K562 (cell line): Measurements from ENCODE around the gene BCAS1. TPM values are rescaled to one million over a fixed set of nuclear protein-coding genes. Genes with fewer than 3 reads are reported as not detected.

Source experiments
- CC2D1A ChIP-seq: fragments of 450-650 bp; IDR thresholded peaks from 2 replicates; pipeline ENCODE4 v1.6.1; 2017; ENCODE audit warnings: mild to moderate bottlenecking
- CCAR2 ChIP-seq: fragments of 200-400 bp; formaldehyde crosslinking; IDR thresholded peaks from 2 replicates; pipeline ENCODE4 v1.6.1; 2017; ENCODE audit warnings: mild to moderate bottlenecking, low read depth, low read length
- CXXC5 ChIP-seq: fragments of 250-450 bp; sonication (Bioruptor Pico); IDR thresholded peaks from 2 replicates; pipeline ENCODE4 v1.8.0; 2022; ENCODE audit warnings: inconsistent platforms, mild to moderate bottlenecking, moderate library complexity
- ELF2 ChIP-seq: fragments of 250-450 bp; sonication (Bioruptor Pico); IDR thresholded peaks from 2 replicates; pipeline ENCODE4 v1.5.0; 2021; ENCODE audit warnings: mild to moderate bottlenecking
- MBD2 ChIP-seq: sonication (generic); IDR thresholded peaks from 2 replicates; pipeline ENCODE4 v1.6.1; 2016; ENCODE audit warnings: low read depth, borderline replicate concordance
- MECOM ChIP-seq: fragments of 250-450 bp; sonication (Bioruptor Pico); IDR thresholded peaks from 2 replicates; pipeline ENCODE4 v1.8.0; 2022; ENCODE audit warnings: inconsistent platforms
- TBL1XR1 ChIP-seq, 2 experiments: IDR thresholded peaks; 2 replicates each; pipeline ENCODE4 v1.6.1; 2012; ENCODE audit warnings: improper control_type of control experiment in 2 of 2, low read length in 2 of 2, mild to moderate bottlenecking in 1 of 2
- ZNF121 ChIP-seq: sonication (generic); formaldehyde crosslinking; conservative IDR thresholded peaks from 2 replicates; pipeline ENCODE4 v1.8.0; 2022; ENCODE audit warnings: missing genetic modification reagents
- ZNF165 ChIP-seq: fragments of 250-450 bp; sonication (Bioruptor Pico); IDR thresholded peaks from 2 replicates; pipeline ENCODE4 v1.4.0; 2020; ENCODE audit warnings: borderline replicate concordance
- ZNF449 ChIP-seq: fragments of 250-450 bp; sonication (Bioruptor Pico); IDR thresholded peaks from 2 replicates; pipeline ENCODE4 v1.8.0; 2022; ENCODE audit warnings: moderate library complexity, mild to moderate bottlenecking, inconsistent platforms
- ZNF518B ChIP-seq: fragments of 250-450 bp; sonication (Bioruptor Pico); IDR thresholded peaks from 2 replicates; pipeline ENCODE4 v1.5.0; 2021; ENCODE audit warnings: mild to moderate bottlenecking, moderate library complexity
- ZSCAN29 ChIP-seq: fragments of 450-650 bp; IDR thresholded peaks from 2 replicates; pipeline ENCODE4 v1.6.1; 2017
- polyA plus RNA-seq, 8 experiments: library from polyadenylated mRNA; depleted of rRNA in 4 of 8; stranded (reverse) in 5 of 8; unstranded in 3 of 8; fragments of >200 nt; fragmentation: Nextera tagmentation in 2 of 8; fragmentation: Illumina TruSeq in 1 of 8; extraction: Ambion mirVana in 2 of 8; extraction: Trizol in 1 of 8; gene quantifications; 2 replicates each; pipeline versions ENCODE4 v1.2.1 to v1.2.3, GENCODE V29; 2011 to 2014; ENCODE audit warnings: inconsistent platforms in 1 of 8, missing spikeins in 1 of 8
- total RNA-seq, 7 experiments: library from RNA; depleted of rRNA in 6 of 7; stranded (reverse); fragments of >200 nt in 6 of 7; fragmentation: Illumina TruSeq in 2 of 7; extraction: Trizol in 2 of 7; gene quantifications; 2 replicates each; pipeline versions ENCODE4 v1.2.1 to v1.2.3, GENCODE V29; 2011 to 2021; ENCODE audit warnings: low replicate concordance in 1 of 7
- TF ChIP-seq, protein P1 (sequence below): fragments of 450-650 bp; IDR thresholded peaks from 2 replicates; pipeline ENCODE4 v1.6.1; 2014; ENCODE audit warnings: low read depth, mild to moderate bottlenecking, moderate library complexity, borderline replicate concordance
- TF ChIP-seq, protein P2 (sequence below), 2 experiments: fragments of 150-350 bp in 1 of 2; IDR thresholded peaks; 2 replicates each; pipeline ENCODE4 v1.6.1; 2012 to 2016; ENCODE audit warnings: low read depth in 2 of 2, low read length in 2 of 2, mild to moderate bottlenecking in 1 of 2, moderate library complexity in 1 of 2
- TF ChIP-seq, protein P3 (sequence below): fragments of 250-450 bp; sonication (Bioruptor Pico); IDR thresholded peaks from 2 replicates; pipeline ENCODE4 v1.5.0; 2020; ENCODE audit warnings: mild to moderate bottlenecking

BCAS1 gene
- total and polyA plus RNA-seq, 9 of the 15 experiments (the other 6 are each of a cell fraction or from before 2014, with no cell fraction given) = 0.18 to 2.3 (median 0.93) TPM

DNA sequence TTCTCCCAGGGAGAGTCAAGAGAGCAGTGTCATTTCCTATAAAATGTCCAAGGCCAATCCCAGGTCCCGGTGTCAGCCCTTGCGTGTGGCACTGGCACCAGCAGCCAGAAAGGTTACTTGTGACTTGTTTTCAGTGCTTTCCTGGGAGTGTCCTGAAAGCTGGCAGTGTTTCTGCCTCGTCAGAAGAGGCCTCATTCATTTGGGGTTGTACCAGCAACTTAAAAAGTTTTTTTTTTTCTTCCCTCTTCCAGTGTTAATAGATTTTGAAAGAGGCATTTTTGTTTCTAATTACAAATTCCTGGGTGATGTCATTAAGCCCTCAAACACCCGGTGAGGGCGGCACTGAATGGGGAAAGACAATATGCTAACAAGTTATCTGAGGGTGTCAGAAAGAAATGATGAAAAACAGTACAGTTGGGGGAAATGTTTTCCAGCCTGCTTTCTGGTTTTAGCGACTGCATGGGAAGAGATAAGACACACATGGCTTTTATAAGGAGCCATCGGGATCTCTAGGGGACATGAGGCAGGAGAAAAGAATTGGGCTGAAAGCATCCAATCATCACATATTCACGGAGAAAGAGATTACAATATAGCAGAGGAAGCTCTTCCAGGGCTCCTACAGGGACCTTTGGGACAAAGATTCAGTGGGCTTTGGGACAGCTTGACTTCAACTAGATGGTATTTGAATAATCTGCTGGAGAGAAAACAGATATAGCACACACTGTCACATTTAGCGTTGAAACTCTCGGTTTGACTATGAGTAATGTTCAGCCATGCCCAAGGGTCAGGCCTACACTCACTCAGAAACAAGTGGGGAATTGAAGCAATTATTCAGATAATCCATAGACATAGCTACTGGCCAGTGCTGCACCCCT lies 153.0 kb downstream of the BCAS1 start (continued):
- no peak for TF ChIP-seq ZNF518B
- no peak for TF ChIP-seq MECOM (CRISPR knock-in tag)
- peak; percentile 63 for TF ChIP-seq CXXC5 (CRISPR knock-in tag)
- TF ChIP-seq, protein P1, sequence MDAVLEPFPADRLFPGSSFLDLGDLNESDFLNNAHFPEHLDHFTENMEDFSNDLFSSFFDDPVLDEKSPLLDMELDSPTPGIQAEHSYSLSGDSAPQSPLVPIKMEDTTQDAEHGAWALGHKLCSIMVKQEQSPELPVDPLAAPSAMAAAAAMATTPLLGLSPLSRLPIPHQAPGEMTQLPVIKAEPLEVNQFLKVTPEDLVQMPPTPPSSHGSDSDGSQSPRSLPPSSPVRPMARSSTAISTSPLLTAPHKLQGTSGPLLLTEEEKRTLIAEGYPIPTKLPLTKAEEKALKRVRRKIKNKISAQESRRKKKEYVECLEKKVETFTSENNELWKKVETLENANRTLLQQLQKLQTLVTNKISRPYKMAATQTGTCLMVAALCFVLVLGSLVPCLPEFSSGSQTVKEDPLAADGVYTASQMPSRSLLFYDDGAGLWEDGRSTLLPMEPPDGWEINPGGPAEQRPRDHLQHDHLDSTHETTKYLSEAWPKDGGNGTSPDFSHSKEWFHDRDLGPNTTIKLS = peak; percentile 34; the same call in 1 of the 2 replicates
- TF ChIP-seq TBL1XR1 (IDR thresholded peaks at IDR 0.05; ENCODE audit: low read length in 2 of 2) = peak in 1 of 2 experiments; percentile 44; a peak in 1 of 4 replicates
- TF ChIP-seq ZNF121 (CRISPR knock-in tag) = no peak
- peak; percentile 96 for TF ChIP-seq ZSCAN29
- TF ChIP-seq ZNF449 = no peak
- no peak for TF ChIP-seq MBD2
- no peak for TF ChIP-seq ZNF165 (CRISPR knock-in tag)
- TF ChIP-seq CCAR2 = no peak
- TF ChIP-seq, protein P2, sequence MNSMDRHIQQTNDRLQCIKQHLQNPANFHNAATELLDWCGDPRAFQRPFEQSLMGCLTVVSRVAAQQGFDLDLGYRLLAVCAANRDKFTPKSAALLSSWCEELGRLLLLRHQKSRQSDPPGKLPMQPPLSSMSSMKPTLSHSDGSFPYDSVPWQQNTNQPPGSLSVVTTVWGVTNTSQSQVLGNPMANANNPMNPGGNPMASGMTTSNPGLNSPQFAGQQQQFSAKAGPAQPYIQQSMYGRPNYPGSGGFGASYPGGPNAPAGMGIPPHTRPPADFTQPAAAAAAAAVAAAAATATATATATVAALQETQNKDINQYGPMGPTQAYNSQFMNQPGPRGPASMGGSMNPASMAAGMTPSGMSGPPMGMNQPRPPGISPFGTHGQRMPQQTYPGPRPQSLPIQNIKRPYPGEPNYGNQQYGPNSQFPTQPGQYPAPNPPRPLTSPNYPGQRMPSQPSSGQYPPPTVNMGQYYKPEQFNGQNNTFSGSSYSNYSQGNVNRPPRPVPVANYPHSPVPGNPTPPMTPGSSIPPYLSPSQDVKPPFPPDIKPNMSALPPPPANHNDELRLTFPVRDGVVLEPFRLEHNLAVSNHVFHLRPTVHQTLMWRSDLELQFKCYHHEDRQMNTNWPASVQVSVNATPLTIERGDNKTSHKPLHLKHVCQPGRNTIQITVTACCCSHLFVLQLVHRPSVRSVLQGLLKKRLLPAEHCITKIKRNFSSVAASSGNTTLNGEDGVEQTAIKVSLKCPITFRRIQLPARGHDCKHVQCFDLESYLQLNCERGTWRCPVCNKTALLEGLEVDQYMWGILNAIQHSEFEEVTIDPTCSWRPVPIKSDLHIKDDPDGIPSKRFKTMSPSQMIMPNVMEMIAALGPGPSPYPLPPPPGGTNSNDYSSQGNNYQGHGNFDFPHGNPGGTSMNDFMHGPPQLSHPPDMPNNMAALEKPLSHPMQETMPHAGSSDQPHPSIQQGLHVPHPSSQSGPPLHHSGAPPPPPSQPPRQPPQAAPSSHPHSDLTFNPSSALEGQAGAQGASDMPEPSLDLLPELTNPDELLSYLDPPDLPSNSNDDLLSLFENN (IDR thresholded peaks at IDR 0.05; ENCODE audit: low read depth in 2 of 2, low read length in 2 of 2) = 0 out of 4 replicates have a peak, but pooled peaks of 1 of the 2 experiments have one; percentile 17
- TF ChIP-seq, protein P3, sequence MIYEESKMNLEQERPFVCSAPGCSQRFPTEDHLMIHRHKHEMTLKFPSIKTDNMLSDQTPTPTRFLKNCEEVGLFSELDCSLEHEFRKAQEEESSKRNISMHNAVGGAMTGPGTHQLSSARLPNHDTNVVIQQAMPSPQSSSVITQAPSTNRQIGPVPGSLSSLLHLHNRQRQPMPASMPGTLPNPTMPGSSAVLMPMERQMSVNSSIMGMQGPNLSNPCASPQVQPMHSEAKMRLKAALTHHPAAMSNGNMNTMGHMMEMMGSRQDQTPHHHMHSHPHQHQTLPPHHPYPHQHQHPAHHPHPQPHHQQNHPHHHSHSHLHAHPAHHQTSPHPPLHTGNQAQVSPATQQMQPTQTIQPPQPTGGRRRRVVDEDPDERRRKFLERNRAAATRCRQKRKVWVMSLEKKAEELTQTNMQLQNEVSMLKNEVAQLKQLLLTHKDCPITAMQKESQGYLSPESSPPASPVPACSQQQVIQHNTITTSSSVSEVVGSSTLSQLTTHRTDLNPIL (CRISPR knock-in tag) = no peak
- TF ChIP-seq CC2D1A = peak; percentile 57; the same call in 1 of the 2 replicates
- no peak for TF ChIP-seq ELF2 (CRISPR knock-in tag)
